Left ventricle myocardium inferior (tissue), 1 donor: ENCODE data around the gene MTUS2. TPM values are rescaled to one million over a fixed set of nuclear protein-coding genes. Genes with fewer than 3 reads are reported as not detected.

Experiments
- DNase-seq: peaks from one replicate; pipeline ENCODE4 v3.0.0-alpha.2; 2020
- H3K27ac ChIP-seq: fragments of 200-600 bp; replicated peaks from 2 replicates; pipeline ENCODE4 v1.8.0; 2021
- H3K27me3 ChIP-seq: fragments of 200-600 bp; 2 replicates; pipeline ENCODE4 v1.8.0; 2021; ENCODE audit warnings: low read depth
- H3K36me3 ChIP-seq: fragments of 200-600 bp; 2 replicates; pipeline ENCODE4 v1.8.0; 2021
- H3K4me1 ChIP-seq: fragments of 200-600 bp; 2 replicates; pipeline ENCODE4 v1.8.0; 2021
- H3K4me3 ChIP-seq: fragments of 200-600 bp; 2 replicates; pipeline ENCODE4 v1.8.0; 2021; ENCODE audit warnings: mild to moderate bottlenecking, moderate library complexity
- H3K9me3 ChIP-seq: fragments of 200-600 bp; replicated peaks from 2 replicates; pipeline ENCODE4 v1.8.0; 2021
- CTCF ChIP-seq: fragments of 200-600 bp; IDR thresholded peaks from 2 replicates; pipeline ENCODE4 v1.8.0; 2021; ENCODE audit warnings: antibody characterized with exemption, mild to moderate bottlenecking, borderline replicate concordance
- intact Hi-C: fragments of 100-400 bp; cut with micrococcal nuclease; formaldehyde crosslinking; loops from one replicate; pipeline ENCODE4 v1.11.0; 2022
- total RNA-seq: library from RNA; stranded (reverse); fragmentation: NEBNext Ultra II Directional; extraction: Animal tissue kit (Norgen Biotek cat#: 25700); gene quantifications from one replicate; pipeline ENCODE4 v1.2.1, GENCODE V29; 2021
- donor health status: DM: no; HTN: yes; CAD: no; lungs with severe emphysema.

Gene MTUS2
- total RNA-seq, 1 donor from 2014 or later: 101 TPM

GRCh38 chr13:29028868-29029267 lies 208.7 kb downstream of the MTUS2 start:
- intact Hi-C loops: no loop called here
- Histone ChIP-seq H3K36me3 (no peaks in the 10 kb centered on the region), H3K27me3 (no peaks in the 10 kb centered on the region), H3K9me3 (no peaks in the 10 kb centered on the region), H3K4me3 (no peak overlapping the region), H3K27ac (no peak overlapping the region), H3K4me1 (no peaks in the 10 kb centered on the region)
- TF ChIP-seq CTCF: no peak
- DNase-seq: no peak

GRCh38 chr13:29038700-29039099 lies 218.6 kb downstream of the MTUS2 start:
- H3K4me3 ChIP-seq: no peak overlapping the region
- intact Hi-C loops: no loop called here

GRCh38 chr13:29039212-29039611 lies 219.1 kb downstream of the MTUS2 start:
- H3K27me3 ChIP-seq: no peaks in the 10 kb centered on the region
- H3K36me3 ChIP-seq: no peaks in the 10 kb centered on the region
- no peak overlapping the region for H3K4me3 ChIP-seq
- H3K4me1 ChIP-seq: no peaks in the 10 kb centered on the region
- peaks cover 3% of the 10 kb centered on the region for H3K9me3 ChIP-seq
- no peak for DNase-seq
- intact Hi-C loops: no loop called here
- no peak overlapping the region for H3K27ac ChIP-seq
- no peak for TF ChIP-seq CTCF

More at GRCh38 chr13:29038700-29039099, 218.6 kb downstream of the MTUS2 start:
- no peaks in the 10 kb centered on the region for H3K9me3 ChIP-seq
- no peaks in the 10 kb centered on the region for H3K4me1 ChIP-seq
- H3K27me3 ChIP-seq: no peaks in the 10 kb centered on the region
- H3K27ac ChIP-seq: no peak overlapping the region
- no peak for TF ChIP-seq CTCF
- no peaks in the 10 kb centered on the region for H3K36me3 ChIP-seq
- DNase-seq: no peak

GRCh38 chr13:29046588-29046987 lies 226.4 kb downstream of the MTUS2 start:
- Histone ChIP-seq H3K36me3 (no peaks in the 10 kb centered on the region), H3K4me3 (no peak overlapping the region), H3K27ac (no peak overlapping the region), H3K27me3 (no peaks in the 10 kb centered on the region), H3K4me1 (peaks cover 3% of the 10 kb centered on the region), H3K9me3 (peaks cover 13% of the 10 kb centered on the region)
- intact Hi-C loops: no loop called here
- DNase-seq: no peak
- no peak for TF ChIP-seq CTCF

- Histone ChIP-seq H3K9me3 (peaks cover 7% of the 10 kb centered on the region), H3K27me3 (no peaks in the 10 kb centered on the region), H3K4me3 (no peak overlapping the region), H3K27ac (no peak overlapping the region), H3K36me3 (no peaks in the 10 kb centered on the region), H3K4me1 (peaks cover 3% of the 10 kb centered on the region)
- TF ChIP-seq CTCF: no peak
- intact Hi-C loops: no loop called here
- DNase-seq: no peak
Measured at GRCh38 chr13:29049524-29049923, 229.4 kb downstream of the MTUS2 start.

GRCh38 chr13:29050719-29051118 lies 230.6 kb downstream of the MTUS2 start:
- Histone ChIP-seq H3K4me1 (peaks cover 3% of the 10 kb centered on the region), H3K9me3 (peaks cover 8% of the 10 kb centered on the region), H3K27me3 (no peaks in the 10 kb centered on the region), H3K4me3 (no peak overlapping the region), H3K27ac (no peak overlapping the region), H3K36me3 (no peaks in the 10 kb centered on the region)
- intact Hi-C loops: no loop called here
- no peak for DNase-seq
- no peak for TF ChIP-seq CTCF
